T-helper 2 cell (primary cell): ENCODE results near the gene CLCN2.
"Not testable (repeated sequence)": the region's sequence is repeated elsewhere in the genome, so short reads cannot be mapped to it uniquely, and the experiment has no call there.

Experiments
- DNase-seq, 5 experiments: peaks; one replicate each; pipeline versions ENCODE4 v3.0.0 to v3.0.0-alpha.2; 2012 to 2022

The CLCN2 gene

DNA sequence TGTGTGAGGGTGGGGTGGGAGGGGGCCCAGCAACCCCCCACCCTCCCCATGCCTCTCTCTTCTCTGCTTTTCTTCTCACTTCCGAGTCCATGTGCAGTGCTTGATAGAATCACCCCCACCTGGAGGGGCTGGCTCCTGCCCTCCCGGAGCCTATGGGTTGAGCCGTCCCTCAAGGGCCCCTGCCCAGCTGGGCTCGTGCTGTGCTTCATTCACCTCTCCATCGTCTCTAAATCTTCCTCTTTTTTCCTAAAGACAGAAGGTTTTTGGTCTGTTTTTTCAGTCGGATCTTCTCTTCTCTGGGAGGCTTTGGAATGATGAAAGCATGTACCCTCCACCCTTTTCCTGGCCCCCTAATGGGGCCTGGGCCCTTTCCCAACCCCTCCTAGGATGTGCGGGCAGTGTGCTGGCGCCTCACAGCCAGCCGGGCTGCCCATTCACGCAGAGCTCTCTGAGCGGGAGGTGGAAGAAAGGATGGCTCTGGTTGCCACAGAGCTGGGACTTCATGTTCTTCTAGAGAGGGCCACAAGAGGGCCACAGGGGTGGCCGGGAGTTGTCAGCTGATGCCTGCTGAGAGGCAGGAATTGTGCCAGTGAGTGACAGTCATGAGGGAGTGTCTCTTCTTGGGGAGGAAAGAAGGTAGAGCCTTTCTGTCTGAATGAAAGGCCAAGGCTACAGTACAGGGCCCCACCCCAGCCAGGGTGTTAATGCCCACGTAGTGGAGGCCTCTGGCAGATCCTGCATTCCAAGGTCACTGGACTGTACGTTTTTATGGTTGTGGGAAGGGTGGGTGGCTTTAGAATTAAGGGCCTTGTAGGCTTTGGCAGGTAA, 15.9 kb downstream of the CLCN2 start:
- peak in 1 of 5 experiments; percentile 30 for DNase-seq

DNA sequence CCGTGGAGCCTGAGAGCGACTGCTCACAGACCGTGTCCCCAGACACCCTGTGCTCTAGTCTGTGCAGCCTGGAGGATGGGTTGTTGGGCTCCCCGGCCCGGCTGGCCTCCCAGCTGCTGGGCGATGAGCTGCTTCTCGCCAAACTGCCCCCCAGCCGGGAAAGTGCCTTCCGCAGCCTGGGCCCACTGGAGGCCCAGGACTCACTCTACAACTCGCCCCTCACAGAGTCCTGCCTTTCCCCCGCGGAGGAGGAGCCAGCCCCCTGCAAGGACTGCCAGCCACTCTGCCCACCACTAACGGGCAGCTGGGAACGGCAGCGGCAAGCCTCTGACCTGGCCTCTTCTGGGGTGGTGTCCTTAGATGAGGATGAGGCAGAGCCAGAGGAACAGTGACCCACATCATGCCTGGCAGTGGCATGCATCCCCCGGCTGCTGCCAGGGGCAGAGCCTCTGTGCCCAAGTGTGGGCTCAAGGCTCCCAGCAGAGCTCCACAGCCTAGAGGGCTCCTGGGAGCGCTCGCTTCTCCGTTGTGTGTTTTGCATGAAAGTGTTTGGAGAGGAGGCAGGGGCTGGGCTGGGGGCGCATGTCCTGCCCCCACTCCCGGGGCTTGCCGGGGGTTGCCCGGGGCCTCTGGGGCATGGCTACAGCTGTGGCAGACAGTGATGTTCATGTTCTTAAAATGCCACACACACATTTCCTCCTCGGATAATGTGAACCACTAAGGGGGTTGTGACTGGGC, 16.7 kb downstream of the CLCN2 start:
- DNase-seq = no peak

DNA sequence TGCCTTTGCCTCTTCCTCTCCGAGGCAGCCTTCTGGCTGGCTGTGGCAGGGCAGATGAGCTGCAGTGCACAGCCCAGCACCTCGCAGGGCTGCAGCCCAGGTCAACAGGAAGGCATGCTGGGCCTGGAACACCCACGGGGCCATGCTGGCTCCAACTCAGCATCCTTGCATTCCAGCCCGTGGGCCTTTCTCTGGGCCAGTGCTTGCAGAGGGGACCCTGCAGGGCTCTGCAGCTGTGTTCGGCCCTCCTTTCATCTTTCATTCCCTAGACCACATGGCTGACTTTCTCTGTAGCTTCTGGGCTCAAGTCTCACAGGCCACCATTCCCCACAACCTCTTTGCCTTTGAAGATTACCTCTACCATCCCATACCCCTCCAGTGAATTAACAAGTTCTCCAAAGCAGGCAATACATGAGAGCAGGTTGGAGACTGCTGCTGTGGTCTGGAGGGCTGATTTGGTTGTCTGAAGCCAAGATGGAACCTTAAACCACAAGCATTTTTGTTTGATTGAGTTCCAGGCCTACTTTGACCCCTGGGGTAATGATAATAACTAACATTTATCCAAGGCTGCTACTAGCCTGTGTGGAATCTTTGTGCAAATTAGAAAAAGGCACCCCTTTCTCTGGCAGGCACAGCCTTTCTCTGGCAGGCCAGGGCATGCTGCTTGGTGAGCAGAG, 18.1 kb downstream of the CLCN2 start:
- no peak for DNase-seq

DNA sequence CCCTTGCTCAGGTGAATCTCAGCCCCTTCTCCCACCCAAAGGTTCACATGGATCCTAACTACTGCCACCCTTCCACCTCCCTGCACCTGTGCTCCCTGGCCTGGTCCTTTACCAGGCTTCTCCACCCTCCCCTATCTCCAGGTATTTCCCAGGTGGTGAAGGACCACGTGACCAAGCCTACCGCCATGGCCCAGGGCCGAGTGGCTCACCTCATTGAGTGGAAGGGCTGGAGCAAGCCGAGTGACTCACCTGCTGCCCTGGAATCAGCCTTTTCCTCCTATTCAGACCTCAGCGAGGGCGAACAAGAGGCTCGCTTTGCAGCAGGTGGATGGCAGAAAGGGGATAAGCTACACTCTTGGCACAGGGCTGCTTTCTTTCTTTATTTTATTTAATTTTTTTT, 19.5 kb downstream of the CLCN2 start:
- no peak for DNase-seq

DNA sequence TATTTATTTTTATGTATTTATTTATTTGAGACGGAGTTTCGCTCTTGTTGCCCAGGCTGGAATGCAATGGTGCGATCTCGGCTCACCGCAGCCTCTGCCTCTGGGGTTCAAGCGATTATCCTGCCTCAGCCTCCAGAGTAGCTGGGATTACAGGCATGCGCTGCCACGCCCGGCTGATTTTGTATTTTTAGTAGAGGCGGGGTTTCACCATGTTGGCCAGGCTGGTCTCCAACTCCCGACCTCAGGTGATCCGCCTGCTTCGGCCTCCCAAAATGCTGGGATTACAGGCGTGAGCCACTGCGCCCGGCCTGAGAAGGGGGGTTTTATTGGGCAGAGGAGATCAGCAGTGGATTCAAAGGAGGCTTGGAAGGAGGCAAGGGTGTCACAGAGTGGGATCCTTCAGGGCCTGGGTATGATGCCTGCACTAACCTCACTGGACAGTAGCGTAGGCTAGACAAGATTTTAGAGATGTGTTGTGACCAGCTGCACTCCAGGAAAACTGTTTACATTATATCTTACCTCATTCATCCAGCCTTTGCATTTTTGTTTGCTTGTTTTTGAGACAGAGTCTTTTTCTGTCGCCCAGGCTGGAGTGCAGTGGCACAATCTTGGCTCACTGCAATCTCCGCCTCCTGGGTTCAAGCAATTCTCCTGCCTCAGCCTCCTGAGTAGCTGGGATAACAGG, 21.8 kb downstream of the CLCN2 start:
- not testable (repeated sequence) for DNase-seq

DNA sequence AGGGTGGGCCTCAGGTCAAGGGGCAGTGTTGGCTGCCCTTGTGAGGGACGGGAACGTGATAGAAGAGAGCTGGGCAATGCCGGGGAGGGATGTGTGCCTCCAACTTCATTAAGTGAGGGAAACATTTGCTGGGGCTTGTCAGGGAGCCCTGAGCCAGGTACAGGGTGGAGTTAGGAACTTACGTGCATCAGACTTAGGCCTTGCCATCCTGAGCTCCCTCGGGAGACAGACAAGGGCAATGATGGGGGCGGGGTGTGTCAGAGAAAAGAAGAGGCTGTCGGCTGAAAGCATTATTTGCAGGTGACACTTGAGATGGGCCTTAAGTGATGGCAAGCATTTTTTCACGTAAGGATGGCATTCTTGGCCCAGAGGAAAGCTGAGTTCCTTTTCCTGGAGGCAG, 22.4 kb downstream of the CLCN2 start:
- no peak for DNase-seq

DNA sequence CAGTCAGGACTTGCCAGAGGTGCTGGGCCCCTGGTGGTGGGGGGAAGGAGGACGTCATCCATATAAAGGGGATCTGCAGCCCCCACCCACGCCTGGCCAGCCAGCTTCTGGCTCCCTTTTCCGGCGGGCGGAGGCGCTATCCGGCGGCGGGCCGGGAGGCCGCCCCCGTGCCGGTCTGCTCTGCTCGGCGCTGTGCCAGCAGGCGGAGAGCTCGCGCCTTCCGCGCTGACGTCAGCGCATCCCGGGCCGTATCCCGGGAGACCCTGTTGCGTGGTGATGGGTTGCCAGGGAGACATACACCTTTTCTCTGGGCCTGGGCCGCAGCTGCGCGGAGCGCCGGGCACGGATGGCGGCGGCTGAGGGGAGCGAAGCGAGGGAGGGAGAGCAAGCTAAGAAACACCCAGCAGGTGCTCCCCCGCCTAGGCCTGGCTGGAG, 22.9 kb downstream of the CLCN2 start:
- DNase-seq = peak in 1 of 5 experiments; percentile 23

DNA sequence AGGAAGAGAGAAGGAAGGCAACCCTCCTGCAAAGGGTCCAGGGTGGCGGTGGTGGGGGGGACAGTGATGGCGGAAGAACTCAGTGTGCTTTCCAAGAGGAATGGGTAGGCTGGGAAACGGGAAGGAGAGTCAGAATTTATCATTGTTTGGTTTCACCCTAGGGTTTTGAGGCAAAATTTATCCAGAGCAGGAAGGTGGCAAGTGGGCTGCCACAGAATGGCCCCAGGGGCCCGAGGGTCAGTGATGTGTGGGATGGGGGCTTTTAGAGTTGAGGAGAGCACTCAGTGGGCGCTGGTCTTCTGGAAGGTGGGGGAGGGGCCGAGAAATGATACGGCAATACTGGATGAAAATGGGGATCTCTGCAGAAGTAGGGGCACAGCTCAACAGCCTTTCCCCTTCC, 23.4 kb downstream of the CLCN2 start:
- no peak for DNase-seq

DNA sequence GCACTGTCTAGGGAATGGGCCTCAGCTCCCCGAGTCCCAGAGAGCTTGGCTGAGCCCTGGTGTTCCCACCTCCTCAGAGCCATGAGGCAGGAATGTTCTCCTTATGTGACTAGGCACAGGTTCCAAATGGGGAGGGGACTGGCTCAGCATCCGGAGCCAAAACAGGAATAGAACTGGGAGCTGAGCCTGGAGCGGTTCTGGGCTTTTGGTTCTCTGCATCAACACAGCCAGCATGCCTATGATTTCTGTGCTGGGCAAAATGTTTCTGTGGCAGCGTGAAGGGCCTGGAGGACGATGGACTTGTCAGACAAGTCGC, 24.0 kb downstream of the CLCN2 start, which contains the start of gene FAM131A:
FAM131A (plus strand) TSS at position 202 of the 316 bp plus-strand sequence; CDS start at position 233, 31 bp downstream.
- no peak for DNase-seq

DNA sequence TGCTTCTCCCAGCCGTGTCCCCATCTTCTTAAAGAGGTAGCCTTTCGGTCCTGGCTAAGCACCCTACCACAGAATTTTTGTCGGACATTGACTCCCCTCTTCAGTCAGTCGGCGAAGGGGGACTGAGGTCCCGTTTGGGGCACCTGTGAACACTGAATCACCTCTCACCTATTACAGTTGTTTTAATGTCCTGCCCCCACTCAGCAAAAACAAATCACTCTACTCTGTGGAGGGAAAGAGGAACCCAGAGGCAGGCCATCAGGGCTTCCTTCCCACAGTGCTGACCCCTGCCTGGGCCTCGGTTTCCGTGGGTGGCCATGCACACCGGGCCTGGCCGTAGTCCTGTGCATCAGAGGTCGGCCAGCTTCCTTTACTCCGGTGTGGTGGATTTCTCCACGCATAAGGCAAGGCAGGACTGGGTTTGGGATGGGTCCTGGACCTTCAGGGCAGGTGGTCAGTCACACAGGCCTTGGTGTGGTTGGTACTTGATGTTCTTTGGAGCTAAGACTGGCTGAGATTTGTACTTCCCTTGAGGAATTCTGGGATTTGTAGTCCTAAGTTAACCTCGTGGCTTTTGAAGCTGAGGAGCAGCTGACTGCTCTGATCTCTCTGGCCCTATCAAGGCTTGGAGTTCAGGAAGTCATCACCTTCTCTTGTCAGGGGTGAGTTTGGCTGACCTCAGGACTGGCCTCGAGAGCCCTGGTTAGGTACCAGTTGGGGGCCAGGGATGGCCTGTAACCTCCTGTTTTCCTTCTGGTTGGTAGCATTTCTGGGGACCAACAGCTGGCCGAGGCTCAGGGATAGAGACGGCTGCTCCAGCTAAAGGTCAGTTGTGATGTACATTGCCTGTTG, 24.6 kb downstream of the CLCN2 start:
- peak in 1 of 5 experiments; percentile 35 for DNase-seq

DNA sequence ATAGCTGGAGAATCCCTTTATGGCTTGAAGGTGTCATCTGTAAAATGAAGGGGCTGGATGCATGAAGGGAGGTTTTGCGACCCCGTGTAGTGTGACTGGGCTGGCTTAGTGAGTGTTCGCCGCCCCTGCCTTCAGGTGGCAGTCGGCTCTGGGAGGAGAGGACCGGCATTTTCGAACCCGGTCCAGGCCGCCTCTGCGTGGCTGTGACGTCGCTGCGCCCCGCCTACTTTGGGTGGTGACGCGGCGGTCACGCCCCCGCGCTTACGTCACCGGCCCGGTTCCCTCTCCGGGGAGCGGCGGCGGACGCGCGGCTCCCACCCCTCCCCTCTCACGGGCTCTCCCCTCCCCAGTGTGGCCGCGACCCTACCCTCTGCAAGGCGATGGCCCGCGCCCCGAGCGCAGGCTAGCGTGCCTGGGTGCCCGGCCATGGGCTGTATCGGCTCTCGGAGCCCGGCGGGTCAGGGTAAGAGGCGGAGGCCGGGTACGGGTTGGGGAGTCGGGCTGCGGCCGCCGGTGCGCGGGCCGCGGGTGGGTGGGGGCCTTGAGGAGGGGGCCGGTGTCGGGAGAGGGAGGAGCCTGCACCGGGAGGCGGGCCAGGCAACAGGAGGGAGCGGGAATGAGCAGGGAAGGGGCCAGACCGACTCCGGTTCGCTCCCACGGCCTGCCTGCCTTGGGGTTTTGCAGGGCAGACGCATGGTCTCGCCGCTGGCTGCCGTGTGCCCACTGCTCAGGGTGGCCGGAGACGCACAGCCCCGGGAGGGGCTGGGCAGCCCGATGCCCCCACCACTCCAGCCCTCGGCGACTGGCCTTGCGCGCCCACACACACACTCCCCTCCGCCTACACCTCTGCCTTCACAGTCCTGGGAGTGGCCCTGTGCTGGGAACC, 25.5 kb downstream of the CLCN2 start:
- DNase-seq = peak; percentile 71 to 84 (median 78)

DNA sequence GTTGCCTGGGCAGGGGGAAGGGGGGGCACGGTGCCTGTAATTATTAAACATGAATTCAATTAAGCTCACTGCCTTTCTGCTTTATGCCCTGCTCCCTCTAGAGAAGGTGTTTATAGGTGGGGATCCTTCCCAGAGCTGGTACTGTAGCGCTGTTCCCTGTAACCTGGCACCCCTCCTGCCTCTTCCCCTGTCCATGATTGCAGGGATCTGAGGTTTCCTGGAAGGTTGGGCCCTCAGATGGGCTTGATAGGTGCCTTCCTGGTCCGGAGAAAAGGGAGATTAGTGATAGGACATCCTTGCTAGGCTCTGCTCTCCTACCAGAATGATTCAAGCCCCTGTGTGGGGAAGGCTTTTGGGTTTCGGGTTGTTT, 26.1 kb downstream of the CLCN2 start:
- no peak for DNase-seq

DNA sequence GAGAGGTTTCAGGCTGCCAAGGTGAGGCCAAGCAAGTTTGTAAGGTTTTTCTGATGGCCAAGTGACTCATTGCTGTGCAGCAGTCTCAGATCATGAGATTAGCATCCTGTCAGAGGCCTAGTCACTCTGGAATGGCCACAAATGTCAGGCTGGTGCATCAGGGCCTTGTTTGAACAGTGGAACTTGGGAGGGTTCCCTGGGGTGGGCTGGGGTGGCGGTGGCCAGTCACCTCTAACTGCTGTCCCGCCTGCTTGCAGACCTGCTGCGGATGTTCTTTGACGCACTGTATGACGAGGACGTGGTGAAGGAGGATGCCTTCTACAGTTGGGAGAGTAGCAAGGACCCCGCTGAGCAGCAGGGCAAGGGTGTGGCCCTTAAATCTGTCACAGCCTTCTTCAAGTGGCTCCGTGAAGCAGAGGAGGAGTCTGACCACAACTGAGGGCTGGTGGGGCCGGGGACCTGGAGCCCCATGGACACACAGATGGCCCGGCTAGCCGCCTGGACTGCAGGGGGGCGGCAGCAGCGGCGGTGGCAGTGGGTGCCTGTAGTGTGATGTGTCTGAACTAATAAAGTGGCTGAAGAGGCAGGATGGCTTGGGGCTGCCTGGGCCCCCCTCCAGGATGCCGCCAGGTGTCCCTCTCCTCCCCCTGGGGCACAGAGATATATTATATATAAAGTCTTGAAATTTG, 26.8 kb downstream of the CLCN2 start:
- peak in 4 of 5 experiments; percentile 31 to 77 (median 37) for DNase-seq

DNA sequence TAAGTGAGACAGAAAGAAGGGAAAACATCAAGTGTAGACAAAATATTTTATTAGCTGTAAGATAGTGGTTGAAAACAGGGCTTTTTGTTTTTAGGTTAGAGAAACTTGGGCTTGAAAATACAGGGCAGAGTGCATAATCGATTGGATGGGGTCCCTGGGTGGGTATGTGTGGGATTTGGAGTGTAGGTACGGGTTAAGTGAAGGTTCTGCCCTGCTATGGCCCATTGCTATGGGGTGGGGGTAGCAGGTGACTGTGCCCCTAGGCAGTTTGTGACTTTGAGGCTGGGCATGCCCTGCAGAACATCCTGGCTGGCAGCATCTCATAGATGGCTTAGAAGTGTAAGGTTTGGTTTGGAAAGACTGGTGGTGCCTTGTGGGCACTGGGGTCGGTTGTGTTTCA, 27.7 kb downstream of the CLCN2 start:
- DNase-seq = no peak

DNA sequence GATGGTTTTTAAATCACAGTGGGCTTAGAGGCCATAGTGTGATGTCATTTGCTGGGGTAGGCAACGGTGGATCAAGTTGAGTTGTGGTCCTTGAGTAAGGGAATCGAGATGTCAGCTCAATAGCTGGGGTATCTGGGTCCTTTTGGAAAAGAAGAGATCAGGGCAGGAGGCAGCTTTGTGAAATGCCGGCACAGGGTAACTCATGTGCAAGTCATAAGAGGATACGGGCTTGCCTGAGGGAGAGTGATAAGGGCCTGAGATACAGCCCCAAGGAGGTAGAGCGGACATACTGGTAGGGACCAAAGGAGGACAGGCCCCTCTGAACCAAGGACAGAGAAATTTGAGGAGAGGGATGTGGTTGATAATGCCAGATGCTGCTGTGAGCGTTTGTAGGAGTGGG, 28.2 kb downstream of the CLCN2 start:
- DNase-seq = no peak

DNA sequence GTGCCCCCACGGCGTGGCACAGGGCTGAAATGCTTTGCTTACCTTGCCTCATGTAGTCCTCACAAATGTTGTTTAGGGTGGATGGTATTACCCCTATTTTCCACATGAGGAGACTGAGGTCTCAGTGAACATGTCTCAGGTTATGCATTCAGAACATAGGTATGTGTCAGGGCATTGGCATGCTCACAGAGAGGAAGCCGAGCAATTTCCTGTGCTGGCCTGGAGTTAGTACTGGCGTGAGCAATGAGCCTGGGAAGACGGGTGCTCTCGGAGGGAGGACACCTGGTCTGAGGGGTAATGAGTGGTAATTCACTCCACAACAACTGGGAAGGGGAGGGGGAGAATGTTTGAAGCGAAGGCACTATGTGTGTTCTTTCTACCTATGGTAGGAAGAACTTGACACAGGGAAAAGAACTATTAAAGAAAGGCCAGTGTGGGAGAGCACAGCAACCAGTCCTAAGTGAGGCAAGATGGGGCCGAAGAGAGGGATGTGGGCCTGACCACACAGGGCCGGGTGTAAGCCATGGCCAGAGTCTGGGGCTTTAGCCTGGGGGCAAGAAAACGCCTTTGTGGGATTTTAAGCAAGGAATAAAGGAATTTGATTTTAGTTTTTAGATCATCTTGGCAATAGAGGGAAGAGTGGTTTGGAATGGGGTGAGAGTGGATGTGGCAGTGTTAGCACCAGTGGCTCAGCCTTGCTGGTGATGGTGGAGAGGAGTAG, 28.9 kb downstream of the CLCN2 start:
- DNase-seq = no peak

DNA sequence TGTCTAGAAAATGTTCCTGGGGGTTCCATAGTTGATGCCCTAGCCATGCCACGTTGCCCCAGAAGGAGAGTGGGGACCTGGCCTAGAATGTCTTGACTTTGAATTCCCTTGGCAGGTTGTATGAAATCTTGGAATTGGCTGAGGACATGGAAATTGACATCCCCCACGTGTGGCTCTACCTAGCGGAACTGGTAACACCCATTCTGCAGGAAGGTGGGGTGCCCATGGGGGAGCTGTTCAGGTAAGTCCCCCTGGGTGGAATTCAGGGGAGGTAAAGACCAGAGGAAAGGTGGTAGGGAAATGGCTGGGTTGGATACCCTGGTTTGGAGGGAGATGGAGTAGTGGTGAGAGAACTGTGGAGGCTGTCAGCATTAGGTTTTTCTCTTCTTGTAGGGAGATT, 32.9 kb downstream of the CLCN2 start:
- DNase-seq = no peak

DNA sequence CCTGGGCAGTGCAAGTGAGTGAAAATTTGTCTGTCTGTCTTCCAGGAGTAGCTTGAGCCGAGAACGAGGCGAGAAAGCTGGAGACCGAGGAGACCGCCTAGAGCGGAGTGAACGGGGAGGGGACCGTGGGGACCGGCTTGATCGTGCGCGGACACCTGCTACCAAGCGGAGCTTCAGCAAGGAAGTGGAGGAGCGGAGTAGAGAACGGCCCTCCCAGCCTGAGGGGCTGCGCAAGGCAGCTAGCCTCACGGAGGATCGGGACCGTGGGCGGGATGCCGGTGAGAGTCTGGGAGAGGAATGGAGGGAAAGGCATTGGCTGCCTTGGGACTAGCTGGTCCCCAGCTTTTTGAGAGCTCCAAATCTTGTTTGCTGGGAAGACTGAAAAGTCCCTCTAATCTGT, 34.2 kb downstream of the CLCN2 start:
- DNase-seq = no peak

DNA sequence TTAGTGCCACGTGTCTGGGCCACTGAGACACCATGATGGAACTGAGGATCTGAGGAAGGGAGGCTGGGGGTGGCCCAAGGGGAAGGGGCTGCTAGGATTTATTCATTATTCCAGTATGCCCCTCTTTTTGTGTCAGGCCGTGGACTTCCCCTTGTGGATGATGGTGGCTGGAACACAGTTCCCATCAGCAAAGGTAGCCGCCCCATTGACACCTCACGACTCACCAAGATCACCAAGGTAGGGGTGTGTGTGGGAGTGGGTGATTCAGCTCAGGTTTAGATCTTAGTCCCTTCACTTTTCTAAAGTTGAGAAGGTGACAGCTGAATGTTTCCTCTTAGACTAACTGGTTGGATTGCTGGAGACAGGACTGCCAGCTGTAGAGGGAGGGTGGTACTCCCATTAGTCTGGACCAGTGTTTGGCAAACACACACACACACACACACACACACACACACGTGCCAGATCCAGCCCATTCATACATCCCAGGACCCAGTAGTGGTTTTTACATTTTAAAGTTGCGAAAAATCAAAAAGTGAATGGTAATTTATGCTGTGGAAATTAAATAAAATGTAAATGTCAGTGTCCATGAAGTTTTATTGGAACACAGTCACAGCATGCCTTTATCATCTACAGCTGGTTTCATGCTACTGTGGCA, 35.6 kb downstream of the CLCN2 start:
- peak in 1 of 5 experiments; percentile 33 for DNase-seq
